GM18858 (cell line): ENCODE measurements around the gene RAP1GAP2.
"Not testable (repeated sequence)": the region's sequence is repeated elsewhere in the genome, so short reads cannot be mapped to it uniquely, and the experiment has no call there.

Experiments used
- ATAC-seq: cut with Tn5 transposase; IDR thresholded peaks from one replicate; pipeline ENCODE4 v1.9.1; 2021; ENCODE audit not compliant: unreplicated experiment

RAP1GAP2 gene

GRCh38 chr17:3015890-3016289, 219.7 kb downstream of the RAP1GAP2 start:
- no peak for ATAC-seq

GRCh38 chr17:3017936-3018335, 221.7 kb downstream of the RAP1GAP2 start:
- no peak for ATAC-seq

- ATAC-seq = no peak
Observed at GRCh38 chr17:3019761-3020160, 223.5 kb downstream of the RAP1GAP2 start.

- ATAC-seq = no peak
Observed at GRCh38 chr17:3020381-3020780, 224.1 kb downstream of the RAP1GAP2 start.

- ATAC-seq = no peak
Observed at GRCh38 chr17:3022197-3022596, 226.0 kb downstream of the RAP1GAP2 start.

GRCh38 chr17:3024346-3024745, 228.1 kb downstream of the RAP1GAP2 start:
- ATAC-seq = no peak

GRCh38 chr17:3025421-3026124, 229.3 kb downstream of the RAP1GAP2 start:
- ATAC-seq = no peak

- ATAC-seq = no peak
Observed at GRCh38 chr17:3026125-3026855, 230.1 kb downstream of the RAP1GAP2 start.

- ATAC-seq = no peak
Observed at GRCh38 chr17:3026856-3027751, 230.9 kb downstream of the RAP1GAP2 start.

- ATAC-seq = no peak
Observed at GRCh38 chr17:3027786-3028532, 231.7 kb downstream of the RAP1GAP2 start.

- no peak for ATAC-seq
Observed at GRCh38 chr17:3029213-3029913, 233.1 kb downstream of the RAP1GAP2 start.

GRCh38 chr17:3030096-3030495, 233.9 kb downstream of the RAP1GAP2 start:
- no peak for ATAC-seq

- ATAC-seq = not testable (repeated sequence)
Observed at GRCh38 chr17:3030852-3031470, 234.7 kb downstream of the RAP1GAP2 start.

- ATAC-seq = no peak
Observed at GRCh38 chr17:3032258-3033247, 236.3 kb downstream of the RAP1GAP2 start.

- no peak for ATAC-seq
Observed at GRCh38 chr17:3033248-3033640, 237.0 kb downstream of the RAP1GAP2 start.

- ATAC-seq = no peak
Observed at GRCh38 chr17:3033741-3034577, 237.7 kb downstream of the RAP1GAP2 start.

GRCh38 chr17:3034578-3034920, 238.3 kb downstream of the RAP1GAP2 start:
- no peak for ATAC-seq
